HG03460 (cell line): Measurements from ENCODE around the gene C2orf49.

Experiments used
- ATAC-seq: cut with Tn5 transposase; IDR thresholded peaks from one replicate; pipeline ENCODE4 v1.9.1; 2021; ENCODE audit not compliant: unreplicated experiment

The C2orf49 gene

DNA sequence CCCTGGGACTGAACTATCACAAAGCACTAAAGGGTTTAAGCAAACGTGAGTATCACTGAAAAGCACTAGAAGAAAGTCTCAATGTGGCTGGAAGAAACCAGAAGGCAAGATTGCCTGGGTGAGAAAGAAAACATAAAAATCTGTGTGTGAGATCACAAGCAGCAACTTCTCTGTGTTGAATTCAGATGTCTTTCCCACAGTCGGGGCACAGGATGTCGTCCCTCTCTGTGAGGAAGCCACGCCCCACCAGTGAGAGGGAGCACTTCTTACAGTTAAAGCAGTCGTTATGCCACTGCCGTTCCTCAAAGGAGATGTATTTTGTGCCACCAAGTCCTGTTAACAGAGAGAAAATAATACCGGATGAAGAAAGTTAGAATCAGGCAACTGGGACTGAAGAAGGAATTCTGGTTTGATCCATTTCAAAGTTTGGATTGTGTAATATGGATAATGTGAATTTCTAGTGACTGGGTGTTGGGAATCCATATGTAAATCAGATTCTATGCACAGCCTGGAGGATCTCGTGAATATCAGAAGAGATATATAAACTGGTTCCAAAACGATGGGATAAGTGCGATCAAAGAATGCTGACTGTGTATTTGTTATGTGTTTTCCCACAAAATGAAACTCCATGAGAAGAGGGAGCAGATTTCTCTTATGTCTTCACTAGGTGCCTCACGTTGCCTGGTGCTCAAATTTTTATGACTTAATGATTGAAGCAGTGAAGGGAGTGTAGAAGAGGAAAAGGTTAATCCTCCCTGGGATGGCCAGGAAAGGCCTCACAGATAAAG, 24.0 kb downstream of the C2orf49 start:
- ATAC-seq, result no peak

DNA sequence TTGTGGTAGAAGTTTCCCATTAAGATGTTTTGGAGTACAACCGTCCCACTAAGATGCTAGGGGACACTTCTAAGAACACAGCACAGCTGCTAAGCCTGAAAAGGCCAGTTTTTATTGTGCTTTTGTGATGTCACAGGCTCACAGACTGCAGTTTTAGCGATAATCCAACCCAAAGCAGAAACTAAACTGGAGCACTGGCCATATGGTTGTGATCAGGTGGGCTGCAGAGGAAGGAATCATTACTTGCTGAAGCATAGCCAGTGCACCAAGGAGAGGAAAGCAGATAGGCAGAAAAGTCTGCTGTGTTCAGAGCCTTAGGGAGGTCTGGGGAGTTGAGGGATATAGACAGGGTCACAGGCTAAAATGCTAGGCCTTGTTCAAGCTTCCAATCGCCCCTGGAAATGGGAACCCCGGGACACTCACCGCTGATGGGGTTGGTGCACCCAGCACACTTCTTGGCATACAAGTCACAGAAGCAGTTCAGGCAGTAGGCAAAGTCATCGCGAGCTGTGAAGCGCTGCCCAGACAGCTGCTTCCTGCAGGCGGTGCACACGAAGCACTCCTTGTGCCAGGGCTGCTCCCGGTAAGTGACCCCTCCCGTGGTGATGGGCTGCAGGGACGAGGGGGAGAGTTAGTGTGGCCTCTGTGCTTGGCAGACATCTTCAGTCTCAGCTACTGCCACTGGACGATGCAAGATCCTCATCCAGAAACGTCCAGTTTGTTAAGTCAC, 25.7 kb downstream of the C2orf49 start:
- no peak for ATAC-seq

DNA sequence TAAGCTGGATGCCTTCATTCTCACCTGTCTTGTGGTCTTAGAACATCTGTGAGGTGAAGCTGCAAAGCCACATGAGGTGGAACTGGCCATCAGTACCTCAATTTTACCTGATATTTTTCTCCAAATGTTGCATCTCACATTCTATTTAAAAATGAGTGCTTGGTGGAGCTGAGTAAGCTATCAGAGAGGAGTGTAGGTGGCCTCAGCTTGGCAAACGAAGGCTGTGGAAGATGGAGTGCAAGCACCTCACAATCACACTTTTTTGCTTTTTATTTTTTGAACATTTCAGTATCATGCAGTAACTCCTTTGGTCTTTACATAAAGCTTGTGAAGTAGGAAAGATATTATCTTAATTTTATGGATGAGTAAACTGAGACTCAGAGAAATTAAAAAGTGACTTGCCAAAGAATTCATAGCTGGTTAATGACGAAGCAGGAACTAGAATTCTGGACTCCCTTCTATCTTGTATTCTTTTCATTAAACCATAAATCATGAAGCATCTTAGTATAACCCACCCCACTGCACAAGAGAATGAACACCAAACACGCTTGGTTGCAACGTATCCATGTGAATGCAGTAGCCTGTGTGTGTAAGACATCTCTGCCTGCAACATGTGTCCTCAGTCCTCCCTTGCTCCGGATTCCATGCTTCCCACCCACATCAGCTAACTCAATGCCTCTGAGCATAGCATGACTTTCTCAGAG, 27.2 kb downstream of the C2orf49 start:
- no peak for ATAC-seq

DNA sequence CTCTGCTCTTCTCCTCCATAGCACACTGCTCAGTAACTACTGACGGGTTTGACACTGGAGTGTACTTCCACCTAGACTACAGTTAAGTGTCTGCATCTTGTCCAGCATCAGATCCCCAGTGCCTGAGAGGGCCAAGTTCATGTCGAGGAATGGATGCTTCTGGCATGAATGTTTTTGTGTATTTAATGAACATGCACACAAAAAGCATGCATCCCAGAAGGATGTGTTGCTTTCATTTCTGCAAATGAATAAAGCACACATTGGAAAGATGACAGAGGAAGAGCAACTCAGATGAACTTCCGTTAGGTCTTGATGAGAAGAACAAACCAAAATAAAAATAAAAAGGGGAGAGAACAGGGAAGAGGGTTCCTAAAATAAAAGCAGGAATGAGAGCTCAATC, 27.9 kb downstream of the C2orf49 start:
- no peak for ATAC-seq

DNA sequence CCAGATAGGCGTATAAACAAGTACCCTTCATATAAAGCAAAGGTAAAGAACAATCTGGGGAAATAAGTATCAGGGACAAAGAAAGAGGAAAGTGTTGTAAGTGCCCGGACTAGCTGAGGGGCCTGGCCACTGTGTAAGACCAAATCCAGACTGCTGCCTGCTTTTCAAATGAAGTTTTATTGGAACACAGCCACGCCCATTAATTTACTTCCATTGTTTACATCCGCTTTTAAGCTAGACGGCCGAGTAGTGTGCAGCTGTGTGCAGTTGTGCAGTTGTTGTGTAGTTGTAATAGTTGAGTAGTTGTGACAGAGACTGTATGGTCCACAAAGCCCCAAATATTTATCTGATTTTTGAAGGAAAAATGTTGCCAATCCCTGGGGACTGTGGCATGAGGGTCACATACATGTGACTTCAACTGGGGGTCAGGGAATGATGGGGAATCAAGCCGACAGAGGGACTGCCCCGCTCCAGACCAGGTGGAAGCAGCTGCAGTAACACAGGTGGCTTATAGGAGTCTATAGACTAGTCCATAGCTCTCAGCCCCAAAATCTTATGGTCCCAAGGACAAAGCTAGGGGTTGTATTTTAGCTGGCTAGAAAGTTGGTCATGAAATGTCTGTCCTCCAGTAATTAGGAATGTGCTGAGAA, 31.5 kb downstream of the C2orf49 start:
- ATAC-seq, result no peak

- peak; percentile 88 for ATAC-seq
Observed at GRCh38 chr2:105369777-105370690, 32.7 kb downstream of the C2orf49 start.

DNA sequence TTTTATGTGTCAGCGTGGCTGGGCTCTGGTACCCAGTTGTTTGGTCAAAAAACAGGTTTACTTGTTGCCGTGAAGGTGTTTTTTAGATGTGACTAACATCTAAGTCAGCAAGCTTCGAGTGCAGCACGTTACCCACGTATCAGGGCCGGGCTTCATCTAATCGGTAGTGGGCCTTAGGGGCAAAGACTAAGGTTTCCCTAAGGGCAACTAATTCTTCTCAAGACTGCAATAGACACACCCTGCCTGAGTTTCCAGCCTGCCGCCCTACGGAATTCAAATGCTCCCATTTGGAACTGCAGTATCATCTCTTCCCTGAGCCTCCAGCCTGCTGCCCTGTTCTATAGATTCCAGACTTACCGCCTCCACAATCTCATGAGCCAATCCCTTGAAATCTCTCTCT, 33.8 kb downstream of the C2orf49 start:
- ATAC-seq, result no peak

- no peak for ATAC-seq
Observed at GRCh38 chr2:105371810-105372209, 34.5 kb downstream of the C2orf49 start.

DNA sequence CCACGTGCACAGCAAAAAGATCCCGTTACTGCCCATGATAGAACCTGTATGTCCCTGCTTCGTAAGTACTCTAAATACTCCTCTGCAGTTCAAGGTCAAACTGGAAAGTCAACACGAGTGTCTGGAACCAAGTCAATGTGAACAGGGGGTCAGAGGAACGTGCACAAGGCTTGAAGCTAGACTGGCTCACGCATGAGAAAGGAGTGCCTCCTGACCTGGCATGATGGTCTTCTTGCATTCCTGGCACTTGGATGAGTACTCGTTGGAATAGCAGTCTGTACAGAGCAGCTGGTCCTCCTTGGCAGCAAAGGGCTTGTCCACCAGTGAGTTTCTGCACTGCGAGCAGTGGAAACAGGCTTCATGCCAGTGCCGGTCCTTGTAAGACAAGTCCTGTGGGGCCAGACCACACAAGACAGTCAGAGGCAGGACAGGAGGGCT, 36.0 kb downstream of the C2orf49 start:
- ATAC-seq, result peak; percentile 16

GRCh38 chr2:105373895-105374401, 36.6 kb downstream of the C2orf49 start:
- peak; percentile 79 for ATAC-seq

DNA sequence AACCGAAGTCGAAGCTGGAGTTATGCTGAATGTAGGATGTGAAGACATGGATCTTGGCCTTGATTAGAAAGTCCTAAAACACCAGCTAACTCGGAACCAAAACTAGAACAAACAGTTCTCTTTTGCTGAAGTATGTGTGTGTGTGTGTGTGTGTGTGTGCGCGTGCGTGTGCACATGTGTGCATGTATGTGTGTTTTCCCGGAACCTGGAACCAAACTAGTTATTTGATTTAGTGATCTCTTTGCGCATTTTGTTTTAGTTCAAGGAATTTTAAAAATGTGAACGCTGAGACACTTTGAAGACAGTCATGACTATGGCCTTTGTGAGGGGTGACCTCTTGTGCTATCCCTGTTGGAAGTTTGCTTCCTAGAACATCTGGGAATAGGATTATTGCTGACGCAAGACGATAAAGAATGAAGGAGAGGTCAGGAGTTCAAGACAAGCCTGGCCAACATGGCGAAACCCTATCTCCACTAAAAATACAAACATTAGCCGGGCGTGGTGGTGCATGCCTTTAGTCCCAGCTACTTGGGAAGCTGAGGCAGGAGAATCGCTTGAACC, 37.7 kb downstream of the C2orf49 start:
- no peak for ATAC-seq

DNA sequence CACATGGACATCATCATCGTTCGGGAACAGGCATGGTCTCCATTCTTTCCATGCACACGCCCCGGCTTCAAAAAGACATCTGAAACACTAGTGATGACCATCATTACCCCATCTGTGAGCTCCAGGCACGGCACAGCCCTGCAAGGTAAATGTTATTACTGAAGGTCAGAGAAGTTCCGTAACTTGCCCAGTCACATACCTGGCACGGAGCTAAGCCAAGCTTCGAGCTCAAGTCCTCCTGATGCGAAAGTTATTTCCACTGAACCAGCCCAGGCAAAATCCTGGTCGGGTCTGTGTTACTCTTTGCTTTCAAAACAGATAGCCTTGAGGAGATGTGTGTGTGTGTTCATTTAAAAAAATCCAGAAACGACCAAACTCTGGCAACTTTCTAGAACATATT, 38.7 kb downstream of the C2orf49 start:
- no peak for ATAC-seq

GRCh38 chr2:105376789-105377240, 39.5 kb downstream of the C2orf49 start:
- ATAC-seq, result no peak

GRCh38 chr2:105377871-105378270, 40.5 kb downstream of the C2orf49 start:
- ATAC-seq, result no peak

DNA sequence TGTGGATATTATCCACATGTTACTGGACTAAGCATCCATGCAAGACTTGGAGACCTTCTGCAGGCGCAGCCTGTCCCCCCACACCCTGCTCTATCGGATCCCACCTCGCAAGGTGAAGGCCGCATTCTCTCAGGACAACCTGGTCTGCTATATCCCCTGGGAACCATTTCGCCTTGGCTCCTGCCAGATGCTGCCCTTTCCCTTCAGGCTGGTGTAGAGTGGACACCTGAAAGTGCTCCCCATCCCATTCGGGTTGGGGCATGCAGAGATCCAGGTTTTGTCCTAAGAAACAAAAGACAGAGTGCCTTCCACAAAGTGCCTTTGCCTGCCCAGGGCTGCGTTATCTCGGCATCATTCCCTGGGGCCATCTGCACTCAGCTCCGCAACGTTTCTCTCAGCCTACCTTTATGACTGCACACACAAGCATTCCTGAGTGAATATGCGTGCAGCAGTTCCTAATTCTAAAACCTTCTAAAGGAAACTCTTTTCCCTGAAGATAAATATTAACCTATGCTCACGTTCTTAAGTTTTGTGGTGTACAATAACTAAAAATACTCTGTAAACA, 41.0 kb downstream of the C2orf49 start:
- ATAC-seq, result no peak

DNA sequence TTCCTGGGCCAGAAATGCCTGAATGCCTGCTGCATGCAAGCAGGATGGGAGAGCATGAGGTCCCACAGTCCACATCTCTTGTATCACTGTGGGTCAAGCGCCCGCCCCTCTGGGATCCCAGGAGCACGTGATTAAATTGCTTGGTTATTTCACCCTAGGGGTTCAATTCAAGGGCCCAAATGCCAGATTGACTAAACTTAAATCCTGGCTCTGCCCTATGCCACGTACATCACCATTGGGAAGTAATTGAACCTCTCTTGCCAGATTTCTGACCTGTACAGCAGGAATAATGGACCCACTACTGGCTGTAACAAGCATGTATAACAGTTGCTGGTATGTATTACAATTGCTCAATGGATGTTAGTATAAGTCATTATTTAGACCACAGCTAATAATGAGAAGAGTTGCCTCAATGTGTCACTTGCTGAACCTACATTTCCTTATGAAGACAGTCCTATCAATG, 41.6 kb downstream of the C2orf49 start:
- ATAC-seq, result no peak

GRCh38 chr2:105379741-105380186, 42.4 kb downstream of the C2orf49 start:
- no peak for ATAC-seq

DNA sequence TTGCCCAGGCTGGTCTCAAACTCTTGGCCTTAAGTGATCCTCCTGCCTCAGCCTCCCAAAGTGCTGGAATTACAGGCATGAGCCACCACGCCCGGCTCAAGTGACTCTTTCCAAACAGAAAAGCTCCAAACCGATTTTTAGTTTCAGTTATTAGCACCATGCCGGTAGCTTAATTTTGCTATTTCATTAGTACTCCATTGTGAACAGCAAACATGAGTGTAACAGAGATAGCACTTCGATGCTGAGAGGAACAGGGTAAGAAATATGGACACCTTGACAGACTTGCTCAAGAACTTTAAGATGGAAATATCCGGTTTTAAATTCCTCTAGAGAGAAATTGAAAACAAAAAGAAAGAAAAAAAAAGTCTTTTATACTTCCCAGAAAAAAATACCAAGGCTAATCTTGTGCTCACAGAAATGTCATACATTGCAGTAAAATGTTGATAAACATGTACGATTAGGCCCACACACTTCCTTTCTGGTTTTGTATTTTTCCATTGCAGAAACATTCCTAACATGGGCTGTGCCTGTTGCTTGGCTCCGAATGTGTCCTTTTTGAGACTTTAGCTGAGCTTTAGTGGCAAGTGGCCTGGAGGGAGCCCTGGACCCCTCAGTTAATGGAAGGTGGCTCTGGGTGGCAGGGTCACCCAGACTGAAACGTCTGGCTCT, 43.2 kb downstream of the C2orf49 start:
- ATAC-seq, result no peak
